Measurements from ENCODE around the gene CTNND2.

GRCh38 chr5:11415751-11416150 lies 488.5 kb downstream of the CTNND2 start:
- TF ChIP-seq SUZ12 (IDR thresholded peaks at IDR 0.05; ENCODE audit: extremely low read depth, insufficient read depth, insufficient read length) (no peak), YY1 (IDR thresholded peaks at IDR 0.05; ENCODE audit: insufficient read depth, insufficient read length) (no peak), ZNF274 (IDR thresholded peaks at IDR 0.05; ENCODE audit: low read depth, low read length) (no peak)
